ENCODE data around the gene MSN.
"Not testable (repeated sequence)": the region's sequence is repeated elsewhere in the genome, so short reads cannot be mapped to it uniquely, and the experiment has no call there.

Gene MSN

DNA sequence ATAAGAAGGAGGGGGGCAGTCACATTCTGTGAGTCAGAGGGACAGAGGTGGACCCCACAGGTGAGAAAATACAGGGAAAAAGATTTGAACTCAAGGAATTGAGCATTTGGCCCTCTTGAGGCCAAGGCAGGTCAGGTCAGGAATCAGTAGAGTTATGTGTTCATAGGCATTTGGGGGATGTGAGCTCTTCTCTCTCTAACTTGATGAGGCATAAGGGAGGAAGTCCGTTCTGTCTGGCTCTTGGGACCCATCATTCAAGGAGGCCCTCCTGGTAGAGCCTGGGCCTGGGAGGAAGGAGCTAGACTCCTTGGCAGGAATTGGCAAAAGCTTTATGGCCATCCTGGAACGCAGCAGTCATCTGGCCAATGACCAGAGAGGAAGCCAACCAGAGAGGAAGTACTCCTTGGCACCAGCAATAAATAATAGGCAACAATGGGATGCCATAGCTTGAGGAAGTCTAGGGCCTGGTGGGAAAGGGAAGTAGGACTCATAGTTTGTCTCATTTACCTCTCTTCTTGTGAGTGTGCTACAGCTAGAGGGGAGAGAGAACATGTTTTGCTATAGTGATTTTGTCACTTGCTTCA lies 53.0 kb downstream of the MSN start:
- no peak for DNase-seq (ENCODE audit: low spot score)

GRCh38 chrX:65723706-65724105 lies 56.3 kb downstream of the MSN start:
- no peak for DNase-seq (ENCODE audit: low spot score)

DNA sequence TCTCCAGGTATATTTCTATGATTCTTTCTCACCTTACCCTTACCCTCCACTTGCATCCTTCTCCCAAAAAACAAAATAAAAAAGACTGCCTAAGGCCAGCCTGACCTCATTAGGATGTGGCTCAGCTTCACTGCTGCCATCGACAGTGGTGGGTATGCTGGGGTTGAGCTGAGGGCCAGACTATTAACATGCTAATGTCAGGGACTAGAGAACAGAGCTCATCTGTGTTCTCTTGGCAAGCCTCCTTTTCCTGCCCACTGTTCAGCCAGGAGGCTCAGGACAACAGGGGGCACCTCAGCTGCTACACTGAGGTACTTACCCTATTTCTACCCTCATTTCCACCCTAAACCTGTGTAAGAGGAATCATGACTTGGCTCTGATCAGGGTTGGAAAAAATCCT lies 59.3 kb downstream of the MSN start:
- DNase-seq (ENCODE audit: low spot score) = no peak

- no peak for DNase-seq (ENCODE audit: low spot score)
Observed at GRCh38 chrX:65731684-65732289, 64.3 kb downstream of the MSN start.

GRCh38 chrX:65740909-65741308 lies 73.5 kb downstream of the MSN start:
- no peak for DNase-seq (ENCODE audit: low spot score)

- DNase-seq (ENCODE audit: low spot score) = no peak
Observed at GRCh38 chrX:65741823-65742222, 74.4 kb downstream of the MSN start.

- no peak for DNase-seq (ENCODE audit: low spot score)
Observed at GRCh38 chrX:65744965-65745364, 77.5 kb downstream of the MSN start.

DNA sequence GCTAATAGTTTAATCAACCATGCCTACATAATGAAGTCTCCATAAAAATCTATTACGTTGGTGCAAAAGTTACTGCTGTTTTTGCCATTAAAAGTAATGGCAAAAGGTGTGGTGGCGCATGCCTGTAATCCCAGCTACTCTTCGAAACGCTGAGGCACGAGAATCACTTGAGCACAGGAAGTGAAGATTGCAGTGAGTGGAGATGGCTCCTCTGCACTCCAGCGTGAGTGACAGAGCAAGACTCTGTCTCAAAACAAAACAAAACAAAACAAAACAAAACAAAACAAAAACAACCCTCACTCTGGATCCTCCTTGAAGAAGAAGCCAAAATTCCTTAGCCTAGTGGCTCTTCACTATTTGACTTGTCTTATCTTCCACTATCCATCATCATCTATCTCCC lies 78.0 kb downstream of the MSN start:
- no peak for DNase-seq (ENCODE audit: low spot score)

DNA sequence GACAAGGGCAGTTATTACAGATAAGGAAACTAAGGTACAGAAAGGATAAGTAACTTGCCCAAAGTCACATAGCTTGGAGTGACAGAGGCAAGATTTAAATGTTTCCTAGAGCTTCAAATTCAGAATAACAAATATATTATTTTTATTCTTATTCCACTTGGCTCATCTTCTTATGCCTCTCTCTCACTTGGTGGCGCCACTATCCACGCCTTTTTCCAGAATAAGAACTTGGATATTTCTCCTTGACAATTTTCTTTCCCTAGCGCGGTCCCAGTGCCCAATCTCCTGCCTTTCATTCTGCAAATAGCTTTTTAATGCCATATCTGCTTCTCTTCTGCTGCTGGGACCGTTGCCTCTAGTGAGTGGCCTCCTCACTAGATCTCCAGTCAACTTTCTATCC lies 78.5 kb downstream of the MSN start:
- no peak for DNase-seq (ENCODE audit: low spot score)

DNA sequence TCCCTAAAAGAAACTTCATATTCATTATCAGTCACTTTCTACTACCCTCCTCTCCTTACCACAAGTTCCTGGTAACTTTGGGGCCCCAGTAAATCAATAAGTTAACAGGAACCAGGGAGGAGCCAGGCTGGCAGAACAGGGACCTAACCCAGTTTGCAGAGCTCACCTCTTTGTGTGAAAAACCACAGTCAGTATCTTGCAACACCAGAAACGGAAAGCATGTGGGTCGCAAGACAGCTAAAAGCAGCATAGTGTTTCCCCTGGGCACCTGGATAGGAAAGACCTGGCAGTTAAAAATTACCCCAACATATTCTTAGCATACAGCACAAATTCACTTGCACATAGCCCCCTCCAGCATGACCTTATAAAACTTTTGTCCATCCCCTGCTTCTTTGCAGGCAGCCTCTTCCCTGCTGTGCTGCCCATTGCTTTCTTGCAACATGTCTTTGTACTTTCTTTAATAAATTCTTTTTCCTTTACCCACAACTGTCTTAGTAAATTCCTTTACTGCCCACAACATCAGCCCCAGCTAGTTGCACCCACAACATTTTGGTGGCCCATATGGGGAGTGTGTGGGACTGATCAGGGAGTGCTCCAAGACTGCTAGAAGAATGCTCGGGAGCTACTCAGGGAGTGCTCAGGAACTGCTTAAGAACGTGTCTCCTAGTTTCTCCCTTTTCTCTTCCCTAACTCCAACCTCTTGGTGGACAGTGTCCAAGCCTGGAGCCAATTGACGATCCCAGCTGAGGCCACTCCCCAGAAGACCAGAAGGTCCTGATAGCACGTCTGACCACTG lies 83.4 kb downstream of the MSN start:
- no peak for DNase-seq (ENCODE audit: low spot score)

DNA sequence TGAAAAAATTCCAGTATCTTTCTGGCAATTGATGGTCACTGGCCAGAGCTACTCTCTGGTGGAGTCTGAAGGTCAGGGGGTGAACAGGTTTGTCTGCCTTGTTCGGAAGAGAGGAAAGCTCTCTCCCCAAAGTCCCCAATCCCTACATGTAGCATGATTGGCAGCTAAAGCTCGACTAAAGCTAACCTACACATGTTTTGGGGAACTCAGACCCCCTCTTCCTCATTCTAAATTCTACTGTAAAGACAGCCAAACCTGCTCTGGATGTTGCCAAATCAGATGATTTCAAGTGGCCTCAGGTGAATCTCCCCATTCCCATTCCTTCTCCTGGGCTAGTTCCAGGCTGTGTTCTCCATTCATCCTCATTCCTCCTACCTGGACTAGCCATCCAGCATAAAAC lies 84.1 kb downstream of the MSN start:
- no peak for DNase-seq (ENCODE audit: low spot score)

DNA sequence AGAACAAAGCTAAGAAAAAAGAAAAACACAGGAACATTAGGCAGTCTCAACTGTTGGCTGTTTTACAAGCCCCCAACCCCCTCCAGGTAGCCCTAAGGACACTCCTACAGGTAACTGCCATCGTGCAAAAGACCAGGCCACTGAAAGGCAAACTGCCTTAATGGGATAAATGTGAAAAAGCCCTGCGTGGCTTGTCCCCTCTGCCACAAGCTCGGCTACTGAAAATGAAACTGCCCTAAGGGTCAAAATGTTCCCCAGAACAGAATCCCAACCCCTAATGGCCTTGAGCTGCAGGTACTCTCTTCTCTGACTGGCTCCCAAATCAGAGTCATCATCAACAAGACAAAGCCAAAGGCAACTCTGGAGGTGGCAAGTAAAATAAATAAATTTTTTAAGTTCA lies 84.8 kb downstream of the MSN start:
- no peak for DNase-seq (ENCODE audit: low spot score)

- DNase-seq (ENCODE audit: low spot score) = no peak
Observed at GRCh38 chrX:65755786-65756185, 88.3 kb downstream of the MSN start.

DNA sequence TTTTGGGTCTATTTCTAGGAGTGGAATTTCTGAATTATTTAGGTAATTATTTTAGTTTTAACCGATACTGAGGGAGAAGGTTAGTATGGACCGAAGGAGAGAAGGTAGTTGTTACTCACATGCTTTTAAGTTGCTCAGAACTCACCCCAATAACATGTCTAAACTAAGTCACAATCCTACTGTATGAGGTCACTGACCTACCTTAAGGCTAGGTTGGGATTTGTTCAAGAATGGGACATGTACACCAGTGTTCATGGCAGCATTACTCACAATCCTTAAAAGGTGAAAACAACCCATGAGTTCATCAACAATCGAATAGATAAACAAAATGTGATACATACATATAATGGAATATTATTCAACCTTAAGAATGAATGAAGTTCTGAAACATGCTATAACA lies 90.5 kb downstream of the MSN start:
- DNase-seq (ENCODE audit: low spot score) = no peak

GRCh38 chrX:65758505-65758904 lies 91.1 kb downstream of the MSN start:
- DNase-seq (ENCODE audit: low spot score) = no peak

DNA sequence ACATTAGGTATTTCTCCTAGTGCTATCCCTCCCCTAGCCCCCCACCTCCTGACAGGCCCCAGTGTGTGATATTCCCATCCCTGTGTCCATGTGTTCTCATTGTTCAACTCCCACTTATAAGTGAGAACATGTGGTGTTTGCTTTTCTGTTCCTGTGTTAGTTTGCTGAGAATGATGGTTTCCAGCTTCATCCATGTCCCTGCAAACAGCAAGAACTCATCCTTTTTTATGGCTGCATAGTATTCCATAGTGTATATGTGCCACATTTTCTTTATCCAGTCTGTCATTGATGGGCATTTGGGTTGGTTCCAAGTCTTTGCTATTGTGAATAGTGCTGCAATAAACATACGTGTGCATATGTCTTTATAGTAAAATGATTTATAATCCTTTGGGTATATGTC lies 92.1 kb downstream of the MSN start:
- not testable (repeated sequence) for DNase-seq (ENCODE audit: low spot score)

- no peak for DNase-seq (ENCODE audit: low spot score)
Observed at GRCh38 chrX:65769564-65770292, 102.3 kb downstream of the MSN start.

DNA sequence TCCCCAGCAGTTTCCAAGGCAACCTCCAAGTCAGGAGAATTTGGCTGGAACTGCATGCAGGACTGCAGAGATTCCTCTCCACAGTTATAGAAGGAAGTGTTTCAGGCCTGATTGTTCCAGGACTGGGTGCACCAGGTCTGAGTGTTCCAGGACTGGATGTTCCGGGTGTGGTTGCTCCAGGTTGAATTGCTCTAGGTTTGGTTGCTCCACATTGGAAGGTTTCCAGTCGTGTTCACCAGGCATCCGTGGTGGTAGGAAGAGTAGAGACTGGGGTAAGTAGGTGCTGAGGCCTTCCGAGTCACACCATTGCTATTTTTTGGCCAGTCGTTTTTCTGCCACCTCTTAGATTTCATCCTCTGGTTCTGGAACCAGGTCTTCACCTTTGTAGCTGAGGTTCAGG lies 105.4 kb downstream of the MSN start:
- no peak for DNase-seq (ENCODE audit: low spot score)

GRCh38 chrX:65781845-65782244 lies 114.4 kb downstream of the MSN start:
- no peak for DNase-seq (ENCODE audit: low spot score)

DNA sequence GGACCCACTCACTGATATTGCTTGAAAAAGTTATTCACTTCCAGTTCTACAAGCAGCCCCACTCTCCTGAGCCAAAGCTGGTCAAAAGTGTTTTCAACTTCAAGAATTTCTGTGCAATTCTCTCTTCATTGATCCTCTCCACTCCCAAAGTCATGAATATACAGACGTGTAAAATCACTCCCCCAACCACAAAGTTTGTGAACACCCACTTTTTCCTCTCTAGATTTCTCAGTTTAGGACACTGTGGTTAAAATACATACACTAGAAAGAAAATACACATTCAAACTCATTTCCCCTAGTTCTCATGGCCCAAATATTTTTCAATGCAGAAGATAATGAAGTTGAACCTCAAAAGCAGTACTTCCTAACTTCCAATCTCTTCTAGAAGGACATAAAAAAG lies 116.3 kb downstream of the MSN start:
- no peak for DNase-seq (ENCODE audit: low spot score)

Measured in left forelimb (tissue), 1 donor.